ENCODE measurements around the gene NDUFA6. TPM values are rescaled to one million over a fixed set of nuclear protein-coding genes. Genes with fewer than 3 reads are reported as not detected.

NDUFA6 gene
- total RNA-seq, 1 donor from 2014 or later = 90.1 TPM

DNA sequence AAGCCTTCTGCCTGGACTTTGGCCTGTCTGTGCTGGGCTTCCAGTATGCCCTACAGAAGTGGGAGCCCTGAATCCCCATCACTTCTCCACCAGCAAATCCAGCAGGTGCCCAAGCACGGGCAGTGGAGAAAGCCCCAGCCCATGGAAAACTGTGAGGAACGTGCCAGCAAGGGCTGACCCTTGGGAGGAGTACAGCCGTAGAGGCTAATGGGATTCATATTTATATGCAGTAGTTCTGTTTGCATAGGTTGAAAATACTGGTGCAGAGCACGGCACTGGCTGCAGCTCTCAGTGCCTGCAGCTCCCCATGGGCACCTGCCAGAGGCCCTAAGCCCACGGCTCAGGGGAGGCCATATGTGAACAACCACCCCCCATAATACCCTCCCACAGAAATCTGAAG, 30.1 kb downstream of the NDUFA6 start:
- Mint-ChIP-seq H3K4me3 (ENCODE audit: unreplicated experiment) (no peak overlapping the region), H3K27ac (ENCODE audit: unreplicated experiment) (no peak overlapping the region), H3K4me1 (ENCODE audit: low read depth, unreplicated experiment) (no peaks in the 10 kb centered on the region), H3K9me3 (ENCODE audit: unreplicated experiment) (peaks cover 2% of the 10 kb centered on the region), H3K36me3 (ENCODE audit: unreplicated experiment) (peaks cover 38% of the 10 kb centered on the region), H3K27me3 (ENCODE audit: unreplicated experiment) (no peaks in the 10 kb centered on the region)
- TF ChIP-seq, protein P1, sequence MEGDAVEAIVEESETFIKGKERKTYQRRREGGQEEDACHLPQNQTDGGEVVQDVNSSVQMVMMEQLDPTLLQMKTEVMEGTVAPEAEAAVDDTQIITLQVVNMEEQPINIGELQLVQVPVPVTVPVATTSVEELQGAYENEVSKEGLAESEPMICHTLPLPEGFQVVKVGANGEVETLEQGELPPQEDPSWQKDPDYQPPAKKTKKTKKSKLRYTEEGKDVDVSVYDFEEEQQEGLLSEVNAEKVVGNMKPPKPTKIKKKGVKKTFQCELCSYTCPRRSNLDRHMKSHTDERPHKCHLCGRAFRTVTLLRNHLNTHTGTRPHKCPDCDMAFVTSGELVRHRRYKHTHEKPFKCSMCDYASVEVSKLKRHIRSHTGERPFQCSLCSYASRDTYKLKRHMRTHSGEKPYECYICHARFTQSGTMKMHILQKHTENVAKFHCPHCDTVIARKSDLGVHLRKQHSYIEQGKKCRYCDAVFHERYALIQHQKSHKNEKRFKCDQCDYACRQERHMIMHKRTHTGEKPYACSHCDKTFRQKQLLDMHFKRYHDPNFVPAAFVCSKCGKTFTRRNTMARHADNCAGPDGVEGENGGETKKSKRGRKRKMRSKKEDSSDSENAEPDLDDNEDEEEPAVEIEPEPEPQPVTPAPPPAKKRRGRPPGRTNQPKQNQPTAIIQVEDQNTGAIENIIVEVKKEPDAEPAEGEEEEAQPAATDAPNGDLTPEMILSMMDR (IDR thresholded peaks at IDR 0.05; ENCODE audit: partially characterized antibody, unreplicated experiment) = no peak
- DNase-seq = no peak

DNA sequence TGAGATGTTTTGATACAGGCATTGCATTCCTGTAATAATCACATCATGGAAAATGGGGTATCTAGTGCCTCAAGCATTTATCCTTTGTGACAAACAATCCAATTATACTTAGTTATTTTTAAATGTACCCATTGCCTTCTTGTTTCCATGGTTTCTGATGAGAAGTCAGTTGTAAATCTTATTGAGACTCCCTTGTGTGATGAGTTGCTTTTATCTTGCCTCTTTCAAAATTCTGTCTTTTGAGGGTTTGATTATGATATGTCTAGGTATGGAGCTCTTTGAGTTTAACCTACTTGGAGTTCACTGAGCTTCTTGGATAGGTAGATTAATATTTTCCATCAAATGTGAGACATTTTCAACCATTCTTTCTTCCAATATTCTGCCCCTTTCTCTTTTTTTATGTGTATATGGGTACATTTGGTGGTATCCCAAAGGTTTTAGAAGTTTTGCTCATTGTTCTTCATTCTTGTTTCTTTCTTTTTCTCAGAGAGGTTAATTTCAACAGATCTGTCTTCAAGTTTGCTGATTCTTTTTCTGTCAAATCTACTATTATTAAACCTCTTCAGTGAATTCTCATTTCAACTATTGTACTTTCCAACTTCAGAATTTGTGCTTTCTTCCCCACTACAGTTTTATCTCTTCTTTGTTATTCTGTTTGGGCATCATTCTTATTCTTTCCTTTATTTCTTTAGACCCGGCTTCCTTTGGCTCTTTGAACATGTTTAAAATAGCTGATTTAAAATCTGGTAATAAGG, 33.6 kb downstream of the NDUFA6 start:
- H3K27ac Mint-ChIP-seq (ENCODE audit: unreplicated experiment) = no peak overlapping the region
- no peak overlapping the region for H3K4me3 Mint-ChIP-seq (ENCODE audit: unreplicated experiment)
- no peaks in the 10 kb centered on the region for H3K4me1 Mint-ChIP-seq (ENCODE audit: low read depth, unreplicated experiment)
- peaks cover 33% of the 10 kb centered on the region for H3K36me3 Mint-ChIP-seq (ENCODE audit: unreplicated experiment)
- no peaks in the 10 kb centered on the region for H3K27me3 Mint-ChIP-seq (ENCODE audit: unreplicated experiment)
- no peak for DNase-seq
- peaks cover 2% of the 10 kb centered on the region for H3K9me3 Mint-ChIP-seq (ENCODE audit: unreplicated experiment)
- TF ChIP-seq, protein P1 (IDR thresholded peaks at IDR 0.05; ENCODE audit: partially characterized antibody, unreplicated experiment) = no peak

DNA sequence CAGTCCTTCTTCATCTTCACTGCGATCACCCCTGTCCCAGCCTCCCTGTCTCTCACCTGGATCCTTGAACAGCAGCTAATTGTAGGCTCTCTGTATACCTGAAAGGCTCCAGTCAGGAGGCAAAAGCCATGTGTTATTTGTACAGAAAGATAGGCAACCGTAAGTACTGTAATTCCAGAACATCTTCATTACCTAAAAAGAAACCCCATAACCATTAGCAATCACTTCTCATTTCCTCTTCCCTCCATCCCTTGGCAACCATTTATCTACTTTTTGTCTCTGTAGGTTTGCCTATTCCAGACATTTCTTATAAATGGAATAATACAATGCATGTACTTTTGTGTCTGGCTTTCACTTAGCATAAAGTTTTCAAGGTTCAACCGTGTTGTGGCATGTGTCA, 37.8 kb downstream of the NDUFA6 start:
- Mint-ChIP-seq H3K4me1 (ENCODE audit: low read depth, unreplicated experiment) (no peaks in the 10 kb centered on the region), H3K36me3 (ENCODE audit: unreplicated experiment) (peaks cover 18% of the 10 kb centered on the region), H3K9me3 (ENCODE audit: unreplicated experiment) (peaks cover 2% of the 10 kb centered on the region), H3K27ac (ENCODE audit: unreplicated experiment) (no peak overlapping the region), H3K4me3 (ENCODE audit: unreplicated experiment) (no peak overlapping the region), H3K27me3 (ENCODE audit: unreplicated experiment) (peaks cover 3% of the 10 kb centered on the region)
- no peak for DNase-seq
- TF ChIP-seq, protein P1 (IDR thresholded peaks at IDR 0.05; ENCODE audit: partially characterized antibody, unreplicated experiment) = no peak

DNA sequence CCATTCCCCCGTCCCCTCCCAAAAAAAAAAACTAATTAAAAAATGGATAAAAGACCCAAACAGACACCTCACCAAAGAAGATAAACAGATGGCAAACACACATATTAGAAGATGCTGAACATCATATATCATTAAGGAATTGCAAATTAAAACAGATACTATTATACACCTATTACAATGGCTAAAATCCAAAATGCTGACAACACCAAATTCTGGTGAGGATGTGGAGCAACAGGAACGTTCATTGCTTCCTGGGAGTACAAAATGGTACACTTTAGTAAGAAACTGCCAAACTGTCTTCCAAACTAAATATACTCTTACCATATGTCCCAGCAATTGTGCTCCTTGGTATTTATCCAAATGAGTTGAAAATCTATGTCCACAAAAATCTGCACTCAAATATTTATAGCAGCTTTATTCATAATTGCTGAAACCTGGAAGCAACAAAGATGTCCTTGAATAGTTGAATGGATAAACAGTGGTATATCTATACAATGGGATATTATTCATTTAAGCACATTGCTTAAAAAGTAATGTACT, 39.9 kb downstream of the NDUFA6 start:
- H3K27me3 Mint-ChIP-seq (ENCODE audit: unreplicated experiment) = peaks cover 3% of the 10 kb centered on the region

More for the DNA sequence above, 39.9 kb downstream of the NDUFA6 start:
- H3K27ac Mint-ChIP-seq (ENCODE audit: unreplicated experiment) = no peak overlapping the region
- H3K4me3 Mint-ChIP-seq (ENCODE audit: unreplicated experiment) = no peak overlapping the region
- no peak for DNase-seq
- no peaks in the 10 kb centered on the region for H3K9me3 Mint-ChIP-seq (ENCODE audit: unreplicated experiment)
- H3K36me3 Mint-ChIP-seq (ENCODE audit: unreplicated experiment) = peaks cover 3% of the 10 kb centered on the region
- H3K4me1 Mint-ChIP-seq (ENCODE audit: low read depth, unreplicated experiment) = no peaks in the 10 kb centered on the region
- TF ChIP-seq, protein P1 (IDR thresholded peaks at IDR 0.05; ENCODE audit: partially characterized antibody, unreplicated experiment) = no peak

Measured in glutamatergic neuron (in vitro differentiated cells).